OCI-LY1 (cell line): ENCODE measurements around the gene BRME1.
A peak's percentile ranks its signal among the peaks of the same experiment; 100 is the strongest.

Experiments
- H2AFZ ChIP-seq: fragments of 200-600 bp; sonication (generic), shearing (Covaris generic); 2 replicates; pipeline ENCODE4 v1.6.0; 2014; ENCODE audit warnings: antibody characterized with exemption, mild to moderate bottlenecking, low read length
- H3F3A ChIP-seq: fragments of 200-600 bp; sonication (generic), shearing (Covaris generic); 2 replicates; pipeline ENCODE4 v1.6.0; 2014; ENCODE audit warnings: mild to moderate bottlenecking, antibody characterized with exemption, low read length, moderate library complexity; ENCODE audit not compliant: insufficient read depth
- H3K27ac ChIP-seq: fragments of 200-600 bp; sonication (generic); 2 replicates; pipeline ENCODE4 v1.5.1; 2014; ENCODE audit warnings: low read length, mixed run types, mild to moderate bottlenecking, low read depth; ENCODE audit not compliant: poor library complexity, severe bottlenecking
- H3K27me3 ChIP-seq: fragments of 200-600 bp; sonication (generic); 2 replicates; pipeline ENCODE4 v1.6.0; 2014; ENCODE audit warnings: antibody characterized with exemption, mild to moderate bottlenecking, low read length, moderate library complexity; ENCODE audit not compliant: insufficient read depth
- H3K36me3 ChIP-seq: fragments of 200-600 bp; sonication (generic); 2 replicates; pipeline ENCODE4 v1.6.1; 2014; ENCODE audit warnings: mild to moderate bottlenecking, antibody characterized with exemption, low read length, moderate library complexity, mixed read lengths; ENCODE audit not compliant: insufficient read depth
- H3K4me1 ChIP-seq: fragments of 200-600 bp; sonication (generic); 2 replicates; pipeline ENCODE4 v1.5.1; 2014; ENCODE audit warnings: mild to moderate bottlenecking, low read length, moderate library complexity; ENCODE audit not compliant: insufficient read depth, severe bottlenecking
- H3K4me2 ChIP-seq: fragments of 200-600 bp; sonication (generic), shearing (Covaris generic); 2 replicates; pipeline ENCODE4 v1.6.1; 2014; ENCODE audit warnings: low read length
- H3K4me3 ChIP-seq: fragments of 200-600 bp; sonication (generic); 2 replicates; pipeline ENCODE4 v1.5.1; 2014; ENCODE audit warnings: low read length, low read depth, mild to moderate bottlenecking, mixed read lengths; ENCODE audit not compliant: poor library complexity, severe bottlenecking
- H3K79me2 ChIP-seq: fragments of 200-600 bp; shearing (Covaris generic); 2 replicates; pipeline ENCODE4 v1.6.1; 2016; ENCODE audit warnings: mixed run types, low read length, mixed read lengths; ENCODE audit not compliant: insufficient read depth
- H3K9ac ChIP-seq: fragments of 200-600 bp; sonication (generic), shearing (Covaris generic); 2 replicates; pipeline ENCODE4 v1.6.1; 2014; ENCODE audit warnings: mild to moderate bottlenecking, low read length, mixed read lengths
- H3K9me2 ChIP-seq: fragments of 200-600 bp; sonication (generic), shearing (Covaris generic); 2 replicates; pipeline ENCODE4 v1.6.1; 2014; ENCODE audit warnings: low read depth, mild to moderate bottlenecking, low read length, mixed read lengths
- H3K9me3 ChIP-seq: fragments of 200-600 bp; shearing (Covaris generic); 2 replicates; pipeline ENCODE4 v1.6.1; 2014; ENCODE audit warnings: low read length, mixed read lengths
- H4K20me1 ChIP-seq: fragments of 200-600 bp; sonication (generic), shearing (Covaris generic); 2 replicates; pipeline ENCODE4 v1.6.0; 2016; ENCODE audit warnings: mild to moderate bottlenecking, low read length; ENCODE audit not compliant: insufficient read depth
- CTCF ChIP-seq: fragments of 200-600 bp; sonication (generic), shearing (Covaris generic); IDR thresholded peaks from 2 replicates; pipeline ENCODE4 v1.5.1; 2017; ENCODE audit warnings: mild to moderate bottlenecking, antibody characterized with exemption, low read length, moderate library complexity, mixed read lengths
- EZH2 ChIP-seq: fragments of 200-600 bp; sonication (generic), shearing (Covaris generic); IDR thresholded peaks from 2 replicates; pipeline ENCODE4 v1.8.0; 2017; ENCODE audit warnings: borderline replicate concordance, mixed run types, mild to moderate bottlenecking, antibody characterized with exemption, low read length, moderate library complexity, mixed read lengths

Gene BRME1

DNA sequence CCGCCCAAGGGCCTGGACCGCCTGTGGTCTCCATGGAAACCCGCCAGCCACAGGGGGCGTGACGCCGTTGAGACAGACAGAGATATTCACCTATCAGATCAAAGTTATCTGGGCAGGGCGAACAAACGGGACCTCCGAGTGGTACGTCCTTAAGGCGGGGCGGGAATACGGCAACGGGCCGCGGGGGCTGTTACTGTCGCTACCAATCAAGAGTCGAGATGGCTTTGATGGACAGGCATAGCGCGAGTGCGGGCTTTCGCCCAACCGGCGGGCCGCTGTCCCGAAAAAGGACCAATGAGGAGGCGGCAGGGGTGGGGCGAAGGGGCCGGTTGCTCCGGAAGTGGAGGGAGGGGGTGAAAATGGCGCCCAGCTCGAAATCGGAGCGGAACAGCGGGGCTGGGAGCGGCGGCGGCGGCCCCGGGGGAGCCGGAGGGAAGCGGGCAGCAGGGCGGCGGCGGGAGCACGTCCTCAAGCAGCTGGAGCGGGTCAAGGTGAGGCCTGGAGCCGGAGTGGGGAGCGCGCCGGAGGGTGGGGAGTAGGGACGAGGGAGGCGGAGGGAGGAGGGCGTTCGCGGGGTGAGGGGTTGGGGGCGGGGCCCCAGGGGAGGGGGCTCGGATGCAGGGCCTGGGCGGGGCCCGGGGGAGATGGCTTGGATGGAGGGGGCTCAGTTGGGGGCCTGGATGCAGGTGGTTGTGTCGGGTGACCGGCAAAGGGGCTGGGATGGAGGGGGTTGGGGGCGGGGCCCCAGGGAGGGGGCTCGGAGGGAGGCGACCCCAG is 46.4 kb upstream of the BRME1 start, which contains the start of gene DCAF15:
Gene DCAF15 (plus strand): TSS at position 356 of the 777 bp plus-strand sequence. CDS start 4 bp downstream, at position 360.
- Histone ChIP-seq H3K36me3 (peaks cover 29% of the 10 kb centered on the region), H3K9me3 (no peaks in the 10 kb centered on the region), H3K27me3 (no peaks in the 10 kb centered on the region), H3K9me2 (no peaks in the 10 kb centered on the region), H3K9ac (peak within 1 kb of the TSS; percentile 82), H3K4me2 (peak within 1 kb of the TSS; percentile 99), H4K20me1 (no peaks in the 10 kb centered on the region), H3K79me2 (peaks cover 7% of the 10 kb centered on the region), H3K4me3 (peak within 1 kb of the TSS; percentile 89), H2AFZ (peak within 1 kb of the TSS; percentile 80), H3F3A (no peaks in the 10 kb centered on the region), H3K4me1 (peaks cover 17% of the 10 kb centered on the region), H3K27ac (no peak within 1 kb of the TSS)
- TF ChIP-seq EZH2 (no peak), CTCF (no peak)

DNA sequence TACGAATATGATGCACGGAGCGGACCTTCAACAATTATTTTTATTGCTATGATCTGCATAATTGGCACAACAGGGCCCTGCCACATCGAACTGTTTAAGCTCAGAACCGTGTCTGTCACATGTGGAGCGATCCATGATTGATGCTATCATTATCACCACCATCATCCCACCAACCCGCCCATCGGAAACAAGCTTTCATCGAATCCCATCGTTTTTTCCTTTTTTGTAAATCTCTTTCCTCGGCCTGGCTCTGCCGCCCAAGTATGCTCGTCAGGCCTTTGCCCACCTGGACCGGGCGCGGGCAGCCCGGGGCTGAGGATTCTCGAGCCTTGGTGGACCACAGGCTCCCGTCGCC is 45.9 kb upstream of the BRME1 start:
- H3K9me2 ChIP-seq = no peaks in the 10 kb centered on the region
- peaks cover 7% of the 10 kb centered on the region for H3K79me2 ChIP-seq
- H3K9me3 ChIP-seq = no peaks in the 10 kb centered on the region
- H3K27ac ChIP-seq = no peak overlapping the region
- no peaks in the 10 kb centered on the region for H4K20me1 ChIP-seq
- peak overlapping the region; percentile 89 for H3K4me2 ChIP-seq
- H3K4me1 ChIP-seq = peaks cover 17% of the 10 kb centered on the region
- H3K27me3 ChIP-seq = no peaks in the 10 kb centered on the region
- H2AFZ ChIP-seq = peak overlapping the region; percentile 80
- H3K4me3 ChIP-seq = peak overlapping the region; percentile 89
- H3K36me3 ChIP-seq = peaks cover 24% of the 10 kb centered on the region
- TF ChIP-seq CTCF (no peak), EZH2 (no peak)
- peak overlapping the region; percentile 34; the same call in 1 of the 2 replicates for H3K9ac ChIP-seq
- H3F3A ChIP-seq = no peaks in the 10 kb centered on the region

DNA sequence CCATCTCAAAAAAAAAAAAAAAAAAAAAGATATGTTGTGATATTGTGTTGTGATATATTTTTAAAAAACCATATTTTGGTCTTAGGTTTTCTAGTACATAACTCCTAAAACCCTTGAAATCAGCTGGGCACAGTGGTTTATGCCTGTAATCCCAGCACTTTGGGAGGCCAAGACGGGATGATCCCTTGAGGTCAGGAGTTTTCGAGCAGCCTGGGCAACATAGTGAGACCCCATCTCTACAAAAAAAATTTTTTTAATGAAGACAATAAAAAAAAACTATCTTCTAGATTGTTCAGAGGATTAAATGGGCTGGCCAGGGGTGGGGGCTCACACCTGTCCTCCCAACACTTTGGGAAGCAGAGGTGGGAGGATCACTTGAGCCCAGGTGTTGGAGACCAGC is 45.1 kb upstream of the BRME1 start:
- Histone ChIP-seq H4K20me1 (no peaks in the 10 kb centered on the region), H3K9ac (no peak overlapping the region), H3K4me2 (no peak overlapping the region), H3K27ac (no peak overlapping the region), H3K36me3 (peaks cover 16% of the 10 kb centered on the region), H3K4me1 (peaks cover 17% of the 10 kb centered on the region), H3K9me2 (no peaks in the 10 kb centered on the region), H2AFZ (no peak overlapping the region), H3K9me3 (no peaks in the 10 kb centered on the region), H3F3A (no peaks in the 10 kb centered on the region), H3K27me3 (no peaks in the 10 kb centered on the region), H3K4me3 (no peak overlapping the region), H3K79me2 (peaks cover 7% of the 10 kb centered on the region)
- no peak for TF ChIP-seq CTCF
- TF ChIP-seq EZH2 = no peak
